NCI-H1417 (cell line): ENCODE results near the gene BLOC1S2.
"Not testable (repeated sequence)": the region's sequence is repeated elsewhere in the genome, so short reads cannot be mapped to it uniquely, and the experiment has no call there.

Experiments
- DNase-seq, 3 experiments: peaks; one replicate each; lab custom pipeline; 2025; lab: John Stamatoyannopoulos, UW

The BLOC1S2 gene

GRCh38 chr10:100291356-100291755 is 4.9 kb upstream of the BLOC1S2 start:
- DNase-seq: no peak

- DNase-seq: no peak
These were observed 3.2 kb upstream of the BLOC1S2 start for GRCh38 chr10:100289641-100290040.

DNA sequence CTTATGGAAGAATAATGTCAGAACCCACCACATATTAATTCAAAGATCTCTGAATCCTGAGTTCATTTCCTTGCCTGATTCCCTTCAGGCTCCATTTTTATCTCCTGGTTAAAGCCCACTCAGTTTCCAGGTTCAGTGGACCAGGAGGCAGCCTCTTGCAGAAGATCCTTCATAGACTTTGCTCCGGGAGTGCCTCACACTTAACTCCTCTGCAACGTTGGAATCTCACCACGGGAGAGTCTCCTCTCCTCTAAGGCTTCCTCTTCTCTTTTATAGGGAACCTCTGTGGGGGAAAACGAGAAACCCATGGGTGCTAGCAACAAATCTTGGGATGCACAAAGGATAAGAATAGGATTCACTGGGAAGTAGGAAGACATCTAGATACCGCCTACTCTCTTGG is 1.7 kb upstream of the BLOC1S2 start:
- DNase-seq: no peak

GRCh38 chr10:100287756-100288155 is 1.3 kb upstream of the BLOC1S2 start:
- no peak for DNase-seq

GRCh38 chr10:100285326-100285725 is 1.2 kb downstream of the BLOC1S2 start:
- DNase-seq: not testable (repeated sequence)

DNA sequence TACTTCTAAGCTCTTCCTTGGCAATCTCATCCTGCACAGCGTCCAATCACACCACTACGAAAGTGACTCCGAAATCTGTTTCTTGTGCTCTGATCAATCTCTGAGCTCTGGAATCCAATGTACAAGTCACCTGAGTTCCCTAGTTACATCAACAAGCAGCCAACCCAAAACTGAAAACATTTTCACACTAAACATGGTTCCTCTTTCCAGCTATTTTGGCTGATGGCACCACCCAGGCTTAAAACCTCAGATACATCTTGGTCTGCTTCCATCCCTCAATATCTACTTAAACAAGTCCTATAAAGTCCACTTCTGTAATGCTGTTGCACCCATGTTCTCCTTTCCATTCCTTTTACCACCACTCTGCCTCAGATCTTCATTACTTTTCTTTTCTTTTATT is 3.6 kb downstream of the BLOC1S2 start:
- no peak for DNase-seq

DNA sequence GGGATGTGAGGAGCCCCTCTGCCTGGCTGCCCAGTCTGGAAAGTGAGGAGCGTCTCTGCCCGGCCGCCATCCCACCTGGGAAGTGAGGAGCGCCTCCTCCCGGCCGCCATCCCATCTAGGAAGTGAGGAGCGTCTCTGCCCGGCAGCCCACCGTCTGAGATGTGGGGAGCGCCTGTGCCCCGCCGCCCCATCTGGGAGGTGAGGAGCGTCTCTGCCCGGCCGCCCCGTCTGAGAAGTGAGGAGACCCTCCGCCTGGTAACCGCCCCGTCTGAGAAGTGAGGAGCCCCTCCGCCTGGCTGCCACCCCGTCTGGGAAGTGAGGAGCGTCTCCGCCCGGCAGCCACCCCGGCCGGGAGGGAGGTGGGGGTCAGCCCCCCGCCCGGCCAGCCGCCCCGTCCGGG is 9.5 kb downstream of the BLOC1S2 start:
- not testable (repeated sequence) for DNase-seq

GRCh38 chr10:100267239-100268104 is 19.0 kb downstream of the BLOC1S2 start, which contains the start of gene CWF19L1:
Gene CWF19L1, minus strand, starts transcription at chr10:100267638. Its CDS starts 45 bp downstream, at chr10:100267593.
- DNase-seq: peak; percentile 71 to 85 (median 74)

GRCh38 chr10:100265821-100266485 is 20.5 kb downstream of the BLOC1S2 start:
- DNase-seq: no peak

DNA sequence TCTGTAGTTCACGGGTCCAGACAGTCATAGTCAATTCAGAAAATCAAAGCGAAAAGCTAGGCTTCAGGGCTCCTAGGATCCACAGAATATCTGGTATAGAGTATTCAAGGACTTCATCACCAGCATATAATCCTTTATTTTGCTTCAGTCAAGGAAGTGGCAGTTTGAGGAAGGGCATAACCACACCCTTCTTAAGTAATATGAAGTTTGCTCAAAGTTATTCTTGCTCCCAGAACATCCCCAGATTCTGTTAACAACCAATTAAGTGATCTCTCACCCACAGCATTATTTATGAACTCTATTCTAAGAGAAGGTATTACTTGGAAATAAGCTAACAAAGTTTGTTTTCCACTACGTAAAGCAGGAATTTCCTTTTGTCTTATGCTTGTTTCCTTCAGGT is 32.3 kb downstream of the BLOC1S2 start:
- no peak for DNase-seq

- no peak for DNase-seq
These were observed 33.4 kb downstream of the BLOC1S2 start for GRCh38 chr10:100253041-100253440.

GRCh38 chr10:100248820-100249219 is 37.7 kb downstream of the BLOC1S2 start:
- no peak for DNase-seq

DNA sequence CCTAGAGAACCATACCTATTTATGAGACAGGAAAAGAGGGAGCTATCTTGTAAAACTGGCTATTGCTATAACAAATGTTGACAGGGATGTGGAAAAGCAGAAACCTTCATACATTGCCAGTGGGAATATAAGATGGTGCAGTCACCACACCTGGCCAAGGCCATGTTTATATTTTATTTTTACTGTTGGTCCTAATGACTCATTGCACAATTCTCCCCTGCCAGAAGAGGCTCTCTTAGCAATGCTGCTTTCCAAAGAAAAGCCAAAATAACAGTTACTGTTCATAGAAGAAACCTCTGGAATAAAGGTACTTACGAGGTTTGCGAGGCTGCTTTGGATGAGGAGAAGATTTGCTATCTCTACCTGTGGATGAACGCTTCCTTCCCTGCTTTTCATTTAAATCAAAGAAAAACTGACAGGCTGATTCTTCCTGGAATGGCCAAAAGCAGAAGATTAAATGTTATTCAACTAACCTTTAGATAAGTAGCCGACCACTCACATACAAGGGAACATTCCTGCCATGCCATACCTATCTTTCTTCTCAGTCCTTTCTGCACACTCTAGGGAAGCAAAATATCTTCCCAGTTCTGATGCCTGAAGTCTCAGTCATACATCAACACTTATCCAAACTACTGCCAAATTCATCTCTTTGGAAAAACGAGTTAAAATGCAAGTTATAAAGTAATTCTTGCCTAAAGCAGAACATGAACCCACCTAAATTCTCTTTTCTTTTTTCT is 40.8 kb downstream of the BLOC1S2 start:
- DNase-seq: no peak

GRCh38 chr10:100239851-100240250 is 46.6 kb downstream of the BLOC1S2 start:
- no peak for DNase-seq

DNA sequence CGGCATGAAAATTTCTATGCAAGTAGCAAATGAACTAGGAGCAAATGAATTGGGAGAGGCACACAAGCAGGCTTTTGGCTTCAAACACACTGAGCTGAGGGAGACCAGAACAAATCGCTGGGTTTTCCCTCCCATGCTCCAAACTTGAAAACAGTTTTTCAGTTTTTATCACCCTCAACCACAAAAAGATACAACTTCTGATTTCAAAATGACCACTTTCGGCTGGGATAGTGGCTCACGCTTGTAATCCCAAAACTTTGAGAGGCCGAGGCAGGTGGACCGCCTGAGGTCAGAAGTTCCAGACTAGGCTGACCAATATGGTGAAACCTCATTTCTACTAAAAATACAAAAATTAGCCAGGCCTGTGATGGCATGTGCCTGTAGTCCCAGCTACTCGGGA is 48.1 kb downstream of the BLOC1S2 start:
- no peak for DNase-seq

- no peak for DNase-seq
These were observed 54.4 kb downstream of the BLOC1S2 start for GRCh38 chr10:100232101-100232500.

DNA sequence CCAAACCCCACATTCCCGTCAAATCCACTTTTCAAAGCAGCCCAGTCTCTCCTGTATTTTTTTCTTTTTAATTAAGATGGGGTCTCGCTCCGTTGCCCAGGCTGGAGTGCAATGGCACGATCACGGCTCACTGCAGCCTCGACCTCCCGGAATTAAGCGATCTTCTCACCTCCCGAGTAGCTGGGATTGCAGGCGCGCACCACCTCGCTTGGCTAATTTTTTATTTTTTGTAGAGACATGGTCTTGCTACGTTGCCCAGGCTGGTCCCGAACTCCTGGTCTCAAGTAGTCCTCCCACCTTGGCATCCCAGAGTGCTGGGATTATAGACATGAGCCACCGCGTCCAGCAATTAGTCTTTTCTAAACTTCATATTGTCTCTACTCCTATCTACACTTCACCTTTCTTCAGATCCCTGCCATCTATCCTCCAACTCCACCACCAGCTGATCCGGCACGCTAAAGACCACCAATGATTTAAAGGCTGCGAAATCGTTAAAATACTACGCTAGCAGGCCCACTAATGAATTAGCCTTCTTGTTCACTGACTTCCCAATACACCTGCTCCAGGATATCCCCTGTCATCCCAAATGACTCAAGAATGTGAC is 56.6 kb downstream of the BLOC1S2 start:
- no peak for DNase-seq

GRCh38 chr10:100223879-100224278 is 62.6 kb downstream of the BLOC1S2 start:
- no peak for DNase-seq
